Neuronal stem cell (in vitro differentiated cells): ENCODE results near the gene NPR2.

Experiments
- DNase-seq: peaks from one replicate; pipeline ENCODE4 v3.0.0-alpha.2; 2013; ENCODE audit warnings: low spot score
- H2AFZ ChIP-seq: one replicate; pipeline ENCODE4 v1.6.1; 2013; ENCODE audit warnings: mild to moderate bottlenecking, low read length, inconsistent platforms
- H2AK5ac ChIP-seq: 2 replicates; pipeline ENCODE4 v1.6.1; 2013; ENCODE audit warnings: low read depth, mild to moderate bottlenecking, inconsistent platforms, low read length, moderate library complexity, mixed read lengths
- H2BK120ac ChIP-seq: 2 replicates; pipeline ENCODE4 v1.6.1; 2013; ENCODE audit warnings: low read depth, mild to moderate bottlenecking, inconsistent platforms, low read length, moderate library complexity, mixed read lengths
- H2BK12ac ChIP-seq: one replicate; pipeline ENCODE4 v1.6.1; 2013; ENCODE audit warnings: low read length, inconsistent platforms
- H2BK15ac ChIP-seq: 2 replicates; pipeline ENCODE4 v1.6.1; 2013; ENCODE audit warnings: mild to moderate bottlenecking, low read length, inconsistent platforms, mixed read lengths
- H2BK5ac ChIP-seq: one replicate; pipeline ENCODE4 v1.6.1; 2013; ENCODE audit warnings: inconsistent platforms, mild to moderate bottlenecking, low read length, moderate library complexity
- H3K14ac ChIP-seq: one replicate; pipeline ENCODE4 v1.6.1; 2013; ENCODE audit warnings: low read length, inconsistent platforms
- H3K18ac ChIP-seq: 2 replicates; pipeline ENCODE4 v1.6.1; 2013; ENCODE audit warnings: low read length, inconsistent platforms
- H3K23ac ChIP-seq: 2 replicates; pipeline ENCODE4 v1.6.1; 2013; ENCODE audit warnings: low read depth, mild to moderate bottlenecking, mixed read lengths, low read length, inconsistent platforms; ENCODE audit not compliant: poor library complexity
- H3K27ac ChIP-seq: replicated peaks from 3 replicates; pipeline ENCODE4 v1.5.1; 2013; ENCODE audit warnings: low read length, inconsistent platforms
- H3K27me3 ChIP-seq, 3 experiments: 2 replicates each; pipeline ENCODE4 v1.6.1; 2013; ENCODE audit warnings: low read length in 3 of 3, mild to moderate bottlenecking in 2 of 3, inconsistent platforms in 1 of 3, low read depth in 1 of 3, mixed read lengths in 1 of 3, moderate library complexity in 1 of 3; ENCODE audit not compliant: control insufficient read depth in 3 of 3, insufficient read depth in 3 of 3
- H3K36me3 ChIP-seq, 2 donors: replicated peaks in 1 of 2; 2 replicates each; pipeline ENCODE4 v1.6.1; 2013; ENCODE audit warnings: low read length in 2 of 2; ENCODE audit not compliant: control insufficient read depth in 2 of 2, insufficient read depth in 2 of 2
- H3K4ac ChIP-seq: 2 replicates; pipeline ENCODE4 v1.6.1; 2013; ENCODE audit warnings: inconsistent platforms, mild to moderate bottlenecking, low read length, moderate library complexity
- H3K4me1 ChIP-seq, 2 donors: 1 replicate in 1 of 2; 2 replicates in 1 of 2; pipeline ENCODE4 v1.6.1; 2013; ENCODE audit warnings: low read length in 2 of 2, low read depth in 1 of 2; ENCODE audit not compliant: control insufficient read depth in 2 of 2, insufficient read depth in 1 of 2
- H3K4me2 ChIP-seq: one replicate; pipeline ENCODE4 v1.6.1; 2013; ENCODE audit warnings: mild to moderate bottlenecking, low read length, inconsistent platforms; ENCODE audit not compliant: insufficient read depth, poor library complexity, severe bottlenecking
- H3K4me3 ChIP-seq, 2 donors: 2 replicates each; pipeline ENCODE4 v1.5.1; 2013; ENCODE audit warnings: low read length in 2 of 2, mild to moderate bottlenecking in 2 of 2, inconsistent platforms in 1 of 2, moderate library complexity in 1 of 2
- H3K79me1 ChIP-seq: one replicate; pipeline ENCODE4 v1.6.1; 2013; ENCODE audit warnings: low read depth, mild to moderate bottlenecking, inconsistent platforms, low read length, moderate library complexity
- H3K9ac ChIP-seq: one replicate; pipeline ENCODE4 v1.6.1; 2013; ENCODE audit warnings: mild to moderate bottlenecking, low read depth, low read length, inconsistent platforms; ENCODE audit not compliant: poor library complexity
- H3K9me3 ChIP-seq, 2 donors: replicated peaks in 1 of 2; 2 replicates each; pipeline versions ENCODE3 to v1.6.1; 2013; ENCODE audit warnings: low read length in 2 of 2, mild to moderate bottlenecking in 2 of 2, inconsistent platforms in 1 of 2, low read depth in 1 of 2, mixed read lengths in 1 of 2, moderate library complexity in 1 of 2; ENCODE audit not compliant: control insufficient read depth in 2 of 2, insufficient read depth in 1 of 2
- H4K8ac ChIP-seq: one replicate; pipeline ENCODE4 v1.6.1; 2013; ENCODE audit warnings: low read depth, mild to moderate bottlenecking, inconsistent platforms, low read length, moderate library complexity
- H4K91ac ChIP-seq: one replicate; pipeline ENCODE4 v1.6.1; 2013; ENCODE audit warnings: low read length, low read depth, mild to moderate bottlenecking, inconsistent platforms; ENCODE audit not compliant: poor library complexity
- WGBS, 2 donors: extraction: QIAGEN DNeasy Blood & Tissue Kit; methylation state at CpG; one replicate each; pipeline ENCODE4 v1.1.7; 2013; ENCODE audit warnings: missing lambda C conversion rate in 2 of 2, mixed read lengths in 1 of 2; ENCODE audit not compliant: insufficient read length in 2 of 2, insufficient replicate concordance in 1 of 2; ENCODE audit errors: extremely low coverage in 2 of 2; 5-methylcytosine and 5-hydroxymethylcytosine counted together

The NPR2 gene

GRCh38 chr9:35789541-35789940 is 1.9 kb upstream of the NPR2 start:
- H2BK120ac ChIP-seq = no peak overlapping the region
- H3K27me3 ChIP-seq = peaks cover 0 to 12% (median 0%) of the 10 kb centered on the region in 3 experiments
- H3K14ac ChIP-seq = no peak overlapping the region
- no peak overlapping the region for H3K4ac ChIP-seq
- WGBS, 2 donors = no CpG with 5 or more reads among the region's 2 CpGs
- no peak overlapping the region for H2AFZ ChIP-seq
- no peak overlapping the region for H3K4me2 ChIP-seq
- no peak overlapping the region for H2BK12ac ChIP-seq
- no peak overlapping the region for H2BK15ac ChIP-seq
- no peak overlapping the region for H3K4me3 ChIP-seq
- no peaks in the 10 kb centered on the region for H3K9me3 ChIP-seq
- peaks cover 2% of the 10 kb centered on the region for H3K79me1 ChIP-seq
- no peak overlapping the region for H4K91ac ChIP-seq
- H3K4me1 ChIP-seq = peaks cover 6 to 7% of the 10 kb centered on the region in 2 donors
- no peak overlapping the region for H3K9ac ChIP-seq
- no peak overlapping the region for H3K23ac ChIP-seq
- no peak overlapping the region for H3K27ac ChIP-seq
- peaks cover 0 to 7% of the 10 kb centered on the region in 2 donors for H3K36me3 ChIP-seq
- no peak overlapping the region for H3K18ac ChIP-seq
- no peak overlapping the region for H2AK5ac ChIP-seq
- H2BK5ac ChIP-seq = no peak overlapping the region
- no peak overlapping the region for H4K8ac ChIP-seq
- DNase-seq = no peak

GRCh38 chr9:35790025-35790384 is 1.4 kb upstream of the NPR2 start:
- Histone ChIP-seq H3K4me2 (no peak overlapping the region), H2AFZ (peak overlapping the region; percentile 89), H3K36me3 (peaks cover 0 to 7% of the 10 kb centered on the region in 2 donors), H3K4me1 (peaks cover 6 to 7% of the 10 kb centered on the region in 2 donors), H3K18ac (no peak overlapping the region), H3K79me1 (peaks cover 2% of the 10 kb centered on the region), H2BK15ac (no peak overlapping the region), H2AK5ac (no peak overlapping the region), H2BK120ac (no peak overlapping the region), H3K27ac (no peak overlapping the region), H3K23ac (no peak overlapping the region), H4K8ac (no peak overlapping the region), H3K4me3 (no peak overlapping the region), H3K4ac (no peak overlapping the region), H3K27me3 (peaks cover 0 to 12% (median 0%) of the 10 kb centered on the region in 3 experiments), H3K14ac (no peak overlapping the region), H2BK12ac (no peak overlapping the region), H2BK5ac (no peak overlapping the region), H3K9me3 (no peaks in the 10 kb centered on the region), H3K9ac (no peak overlapping the region), H4K91ac (no peak overlapping the region)
- WGBS, 2 donors = no CpG with 5 or more reads among the region's 4 CpGs
- no peak for DNase-seq

- H3K18ac ChIP-seq = peak overlapping the region; percentile 90
- no peak overlapping the region for H3K23ac ChIP-seq
- no peak overlapping the region for H3K4me2 ChIP-seq
- no peak overlapping the region for H4K8ac ChIP-seq
- WGBS, 2 donors = no CpG with 5 or more reads among the region's 37 CpGs
- peak overlapping the region; percentile 89 for H2AFZ ChIP-seq
- DNase-seq = peak; percentile 71
- H2BK5ac ChIP-seq = no peak overlapping the region
- H3K27me3 ChIP-seq = peaks cover 0 to 14% (median 0%) of the 10 kb centered on the region in 3 experiments
- peak overlapping the region; percentile 64 for H2AK5ac ChIP-seq
- peak overlapping the region; percentile 51 for H3K9ac ChIP-seq
- no peak overlapping the region for H3K27ac ChIP-seq
- H4K91ac ChIP-seq = no peak overlapping the region
- H3K14ac ChIP-seq = no peak overlapping the region
- H3K4ac ChIP-seq = no peak overlapping the region
- H3K79me1 ChIP-seq = peaks cover 2% of the 10 kb centered on the region
- peaks cover 6 to 7% of the 10 kb centered on the region in 2 donors for H3K4me1 ChIP-seq
- no peaks in the 10 kb centered on the region for H3K9me3 ChIP-seq
- H3K36me3 ChIP-seq = peaks cover 0 to 4% of the 10 kb centered on the region in 2 donors
- peak overlapping the region; percentile 93 for H2BK15ac ChIP-seq
- H2BK120ac ChIP-seq = no peak overlapping the region
- no peak overlapping the region for H2BK12ac ChIP-seq
- no peak overlapping the region for H3K4me3 ChIP-seq
Measured at GRCh38 chr9:35790385-35791296, 750 bp upstream of the NPR2 start.

DNA sequence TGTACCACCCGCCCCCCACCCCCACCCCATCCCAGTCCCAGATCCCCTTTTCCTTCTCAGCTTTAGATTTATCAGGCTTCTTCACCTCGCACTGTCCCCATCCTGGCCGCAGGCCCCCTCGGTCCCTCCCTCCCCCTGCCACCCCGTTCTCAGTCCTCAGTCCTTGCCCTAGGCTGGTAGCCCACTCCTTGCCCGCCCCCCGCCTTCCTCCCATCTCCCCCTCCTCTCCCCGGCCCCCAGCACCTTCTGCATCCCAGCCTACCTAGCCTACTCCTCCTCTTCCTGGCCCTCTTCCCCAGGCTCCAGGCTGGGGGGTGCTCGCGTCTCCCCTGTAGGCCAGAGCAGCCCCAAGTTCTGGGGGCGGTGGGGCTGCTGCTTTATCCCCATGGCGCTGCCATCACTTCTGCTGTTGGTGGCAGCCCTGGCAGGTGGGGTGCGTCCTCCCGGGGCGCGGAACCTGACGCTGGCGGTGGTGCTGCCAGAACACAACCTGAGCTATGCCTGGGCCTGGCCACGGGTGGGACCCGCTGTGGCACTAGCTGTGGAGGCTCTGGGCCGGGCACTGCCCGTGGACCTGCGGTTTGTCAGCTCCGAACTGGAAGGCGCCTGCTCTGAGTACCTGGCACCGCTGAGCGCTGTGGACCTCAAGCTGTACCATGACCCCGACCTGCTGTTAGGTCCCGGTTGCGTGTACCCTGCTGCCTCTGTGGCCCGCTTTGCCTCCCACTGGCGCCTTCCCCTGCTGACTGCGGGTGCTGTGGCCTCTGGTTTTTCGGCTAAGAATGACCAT is 828 bp downstream of the NPR2 start:
- H2BK120ac ChIP-seq = no peak overlapping the region
- no peak overlapping the region for H2BK15ac ChIP-seq
- H3K18ac ChIP-seq = peak overlapping the region; percentile 60
- no peak for DNase-seq
- H2BK5ac ChIP-seq = peak overlapping the region; percentile 70
- H4K8ac ChIP-seq = no peak overlapping the region
- H3K9ac ChIP-seq = peak overlapping the region; percentile 53
- peak overlapping the region; percentile 80 for H3K23ac ChIP-seq
- peaks cover 6 to 7% of the 10 kb centered on the region in 2 donors for H3K4me1 ChIP-seq
- H4K91ac ChIP-seq = peak overlapping the region; percentile 89
- peaks cover 0 to 4% of the 10 kb centered on the region in 2 donors for H3K36me3 ChIP-seq
- peaks cover 0 to 19% (median 0%) of the 10 kb centered on the region in 3 experiments for H3K27me3 ChIP-seq
- H3K4me3 ChIP-seq = no peak overlapping the region
- no peak overlapping the region for H3K27ac ChIP-seq
- peak overlapping the region; percentile 75 for H3K4me2 ChIP-seq
- WGBS, 2 donors = no CpG with 5 or more reads among the region's 34 CpGs
- peak overlapping the region; percentile 78 for H3K4ac ChIP-seq
- H2AFZ ChIP-seq = no peak overlapping the region
- H3K14ac ChIP-seq = peak overlapping the region; percentile 48
- peak overlapping the region; percentile 77 for H2BK12ac ChIP-seq
- no peaks in the 10 kb centered on the region for H3K9me3 ChIP-seq
- H2AK5ac ChIP-seq = peak overlapping the region; percentile 91
- peaks cover 2% of the 10 kb centered on the region for H3K79me1 ChIP-seq
